OCI-LY3 (cell line): ENCODE data around the gene TENM4.

ENCODE experiments used
- EZH2phosphoT487 ChIP-seq: fragments of 200-600 bp; shearing (Covaris generic); IDR thresholded peaks from 2 replicates; pipeline ENCODE4 v1.6.1; 2018; ENCODE audit warnings: antibody characterized with exemption, mixed run types, low read depth
- TF ChIP-seq, protein P1 (sequence below): fragments of 200-600, 300-600 bp; sonication (generic); IDR thresholded peaks from 2 replicates; pipeline ENCODE4 v1.5.1; 2014; ENCODE audit warnings: antibody characterized with exemption, low read length, low read depth

DNA sequence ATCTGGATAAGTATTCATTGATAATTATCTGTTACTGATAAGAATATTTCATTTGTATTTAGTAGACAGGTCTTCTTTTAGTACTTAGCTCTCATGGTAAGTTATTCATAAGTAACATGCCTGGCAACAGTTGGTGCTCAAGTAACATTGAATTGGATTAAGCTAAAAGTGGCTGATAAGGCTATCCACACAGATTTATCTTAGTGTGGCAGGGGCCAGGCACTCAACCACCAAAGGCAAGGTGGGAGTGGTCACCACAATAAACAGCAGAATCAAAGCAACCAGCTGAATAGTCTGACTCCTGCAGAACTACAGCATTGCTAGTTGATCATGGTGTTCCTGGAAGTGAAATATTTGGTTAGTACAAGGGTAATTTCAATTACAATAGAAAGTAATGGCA, 833.1 kb downstream of the TENM4 start:
- TF ChIP-seq, protein P1, sequence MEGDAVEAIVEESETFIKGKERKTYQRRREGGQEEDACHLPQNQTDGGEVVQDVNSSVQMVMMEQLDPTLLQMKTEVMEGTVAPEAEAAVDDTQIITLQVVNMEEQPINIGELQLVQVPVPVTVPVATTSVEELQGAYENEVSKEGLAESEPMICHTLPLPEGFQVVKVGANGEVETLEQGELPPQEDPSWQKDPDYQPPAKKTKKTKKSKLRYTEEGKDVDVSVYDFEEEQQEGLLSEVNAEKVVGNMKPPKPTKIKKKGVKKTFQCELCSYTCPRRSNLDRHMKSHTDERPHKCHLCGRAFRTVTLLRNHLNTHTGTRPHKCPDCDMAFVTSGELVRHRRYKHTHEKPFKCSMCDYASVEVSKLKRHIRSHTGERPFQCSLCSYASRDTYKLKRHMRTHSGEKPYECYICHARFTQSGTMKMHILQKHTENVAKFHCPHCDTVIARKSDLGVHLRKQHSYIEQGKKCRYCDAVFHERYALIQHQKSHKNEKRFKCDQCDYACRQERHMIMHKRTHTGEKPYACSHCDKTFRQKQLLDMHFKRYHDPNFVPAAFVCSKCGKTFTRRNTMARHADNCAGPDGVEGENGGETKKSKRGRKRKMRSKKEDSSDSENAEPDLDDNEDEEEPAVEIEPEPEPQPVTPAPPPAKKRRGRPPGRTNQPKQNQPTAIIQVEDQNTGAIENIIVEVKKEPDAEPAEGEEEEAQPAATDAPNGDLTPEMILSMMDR = no peak
- no peak for TF ChIP-seq EZH2phosphoT487
